Measurements from ENCODE around the gene DDX56.

DNA sequence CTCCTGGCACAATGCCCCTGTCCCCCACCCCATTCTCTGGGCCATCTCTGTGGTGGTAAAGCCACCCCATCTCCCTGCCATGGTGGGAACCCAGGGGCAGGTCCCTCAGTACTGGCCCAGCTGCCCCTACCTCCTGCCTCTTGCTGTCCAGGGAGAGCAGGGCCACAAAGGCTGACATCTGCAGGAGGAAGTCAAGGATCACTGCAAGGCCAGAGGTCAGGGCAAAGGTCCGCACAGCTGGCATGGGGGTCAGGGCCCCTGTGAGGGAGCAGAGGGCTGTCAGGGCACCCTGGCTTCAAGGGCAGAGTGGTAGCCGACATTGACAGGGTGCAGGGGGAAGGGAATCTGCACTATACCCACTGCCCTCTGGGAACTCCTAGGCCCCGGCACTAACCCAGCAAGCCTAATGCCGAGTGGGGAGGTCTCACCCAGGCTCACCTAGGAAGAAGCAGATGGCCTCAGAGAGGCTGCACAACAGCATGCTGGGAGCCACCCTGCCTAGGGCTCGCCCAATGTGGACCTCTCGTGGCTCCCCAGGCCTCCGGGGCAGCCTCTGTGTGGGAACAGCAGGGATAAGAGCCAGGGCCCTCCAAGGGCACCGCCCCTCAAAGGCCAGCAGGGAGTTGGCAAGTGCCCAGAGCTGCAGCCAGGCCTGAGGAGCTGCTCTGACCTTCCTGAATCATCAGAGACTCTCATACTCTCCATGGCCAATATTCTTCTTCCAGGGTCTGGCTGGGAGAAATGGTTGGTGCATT lies 40.2 kb downstream of the DDX56 start:
- TF ChIP-seq CTCF (conservative IDR thresholded peaks at IDR 0.05; ENCODE audit: low read depth, low read length), result no peak
- no peak for TF ChIP-seq EZH2phosphoT487 (IDR thresholded peaks at IDR 0.05; ENCODE audit: borderline replicate concordance, low read length)
- TF ChIP-seq EZH2 (IDR thresholded peaks at IDR 0.05; ENCODE audit: low read length, unreplicated experiment), result no peak
